Trophoblast cell (in vitro differentiated cells and primary cell): ENCODE measurements around the gene PAX3.
A peak's percentile ranks its signal among the peaks of the same experiment; 100 is the strongest.

Source experiments
- DNase-seq, 2 donors: peaks; one replicate each; pipeline ENCODE4 v3.0.0-alpha.2; 2016
- H2AFZ ChIP-seq: 2 replicates; pipeline ENCODE4 v1.6.1; 2013; ENCODE audit warnings: low read length, moderate library complexity, mild to moderate bottlenecking; ENCODE audit not compliant: insufficient read depth, poor library complexity
- H2AK5ac ChIP-seq: 2 replicates; pipeline ENCODE4 v1.6.1; 2013; ENCODE audit warnings: mild to moderate bottlenecking, low read length
- H2BK120ac ChIP-seq: 2 replicates; pipeline ENCODE4 v1.6.1; 2013; ENCODE audit warnings: low read length, mild to moderate bottlenecking, moderate library complexity; ENCODE audit not compliant: insufficient read depth, poor library complexity
- H2BK12ac ChIP-seq: 2 replicates; pipeline ENCODE4 v1.6.1; 2013; ENCODE audit warnings: mild to moderate bottlenecking, low read length, moderate library complexity
- H2BK5ac ChIP-seq: 2 replicates; pipeline ENCODE4 v1.6.1; 2013; ENCODE audit warnings: low read length, low read depth, moderate library complexity, mild to moderate bottlenecking; ENCODE audit not compliant: poor library complexity
- H3K14ac ChIP-seq: 2 replicates; pipeline ENCODE4 v1.6.1; 2013; ENCODE audit warnings: mild to moderate bottlenecking, low read length
- H3K18ac ChIP-seq: 2 replicates; pipeline ENCODE4 v1.6.1; 2013; ENCODE audit warnings: mild to moderate bottlenecking, low read length
- H3K23ac ChIP-seq: 2 replicates; pipeline ENCODE4 v1.6.1; 2013; ENCODE audit warnings: low read length
- H3K27ac ChIP-seq: 2 replicates; pipeline ENCODE4 v1.5.1; 2013; ENCODE audit warnings: low read depth, mild to moderate bottlenecking, inconsistent platforms, low read length, moderate library complexity
- H3K27me3 ChIP-seq: 2 replicates; pipeline ENCODE4 v1.6.1; 2013; ENCODE audit warnings: inconsistent platforms, mild to moderate bottlenecking, low read length, moderate library complexity; ENCODE audit not compliant: insufficient read depth
- H3K36me3 ChIP-seq, 2 experiments: 1 replicate in 1 of 2; 2 replicates in 1 of 2; pipeline ENCODE4 v1.6.1; 2013; ENCODE audit warnings: low read length in 2 of 2, mild to moderate bottlenecking in 2 of 2, moderate library complexity in 1 of 2; ENCODE audit not compliant: insufficient read depth in 2 of 2, control insufficient read depth in 1 of 2
- H3K4ac ChIP-seq: 2 replicates; pipeline ENCODE4 v1.6.1; 2013; ENCODE audit warnings: low read depth, mild to moderate bottlenecking, low read length, moderate library complexity
- H3K4me1 ChIP-seq, 2 experiments: 1 replicate in 1 of 2; 2 replicates in 1 of 2; pipeline ENCODE4 v1.6.1; 2013; ENCODE audit warnings: low read length in 2 of 2, mild to moderate bottlenecking in 2 of 2, moderate library complexity in 1 of 2; ENCODE audit not compliant: insufficient read depth in 2 of 2, control insufficient read depth in 1 of 2
- H3K4me2 ChIP-seq: 2 replicates; pipeline ENCODE4 v1.6.1; 2013; ENCODE audit warnings: inconsistent platforms, mild to moderate bottlenecking, low read length, moderate library complexity
- H3K4me3 ChIP-seq: 2 replicates; pipeline ENCODE4 v1.5.1; 2013; ENCODE audit warnings: mild to moderate bottlenecking, low read depth, low read length, inconsistent platforms
- H3K79me1 ChIP-seq: one replicate; pipeline ENCODE4 v1.6.1; 2013; ENCODE audit warnings: low read length
- H3K79me2 ChIP-seq: 2 replicates; pipeline ENCODE4 v1.6.1; 2013; ENCODE audit warnings: low read length, mild to moderate bottlenecking; ENCODE audit not compliant: control insufficient read depth, insufficient read depth, poor library complexity
- H3K9ac ChIP-seq: 2 replicates; pipeline ENCODE4 v1.6.1; 2013; ENCODE audit warnings: mild to moderate bottlenecking, low read length
- H3K9me3 ChIP-seq: 2 replicates; pipeline ENCODE4 v1.6.1; 2013; ENCODE audit warnings: low read depth, mild to moderate bottlenecking, control low read depth, inconsistent platforms, low read length; ENCODE audit not compliant: insufficient read depth
- H4K12ac ChIP-seq: 2 replicates; pipeline ENCODE4 v1.6.1; 2013; ENCODE audit warnings: low read depth, mild to moderate bottlenecking, low read length, moderate library complexity
- H4K8ac ChIP-seq: 2 replicates; pipeline ENCODE4 v1.6.1; 2013; ENCODE audit warnings: low read depth, mild to moderate bottlenecking, low read length, moderate library complexity
- H4K91ac ChIP-seq: one replicate; pipeline ENCODE4 v1.6.1; 2013; ENCODE audit warnings: low read depth, mild to moderate bottlenecking, low read length, moderate library complexity
- WGBS: extraction: QIAGEN DNeasy Blood & Tissue Kit; methylation state at CpG from one replicate; pipeline ENCODE4 v1.1.7; 2013; ENCODE audit warnings: missing lambda C conversion rate; ENCODE audit not compliant: insufficient read length, insufficient coverage; ENCODE audit errors: extremely low coverage; 5-methylcytosine and 5-hydroxymethylcytosine counted together

Gene PAX3

DNA sequence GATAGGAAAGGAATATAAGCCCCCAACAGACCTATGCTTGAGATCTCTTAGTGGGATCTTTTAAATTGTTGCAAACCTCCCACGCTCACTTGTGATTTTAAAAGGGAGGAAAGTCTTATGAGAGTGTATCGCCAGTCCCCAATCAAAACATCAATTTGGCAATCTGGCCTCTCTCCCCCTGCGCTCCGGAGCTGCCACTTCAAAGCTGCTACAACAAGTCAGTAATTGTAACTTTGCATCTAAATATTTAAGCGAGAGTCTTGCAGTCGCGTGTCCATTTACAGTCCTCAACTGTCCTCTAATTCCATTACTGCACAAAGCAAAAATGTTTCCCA, 8.4 kb downstream of the PAX3 start:
- H2BK120ac ChIP-seq: no peak overlapping the region
- H3K4me3 ChIP-seq: no peak overlapping the region
- no peak overlapping the region for H3K27ac ChIP-seq
- no peaks in the 10 kb centered on the region for H3K79me1 ChIP-seq
- H2BK5ac ChIP-seq: no peak overlapping the region
- H3K14ac ChIP-seq: no peak overlapping the region
- no CpG with 5 or more reads among the region's 7 CpGs for WGBS
- H2BK12ac ChIP-seq: no peak overlapping the region
- no peak overlapping the region for H3K4ac ChIP-seq
- no peak overlapping the region for H2AFZ ChIP-seq
- H3K4me1 ChIP-seq: peaks cover 0 to 3% of the 10 kb centered on the region in 2 experiments
- no peak overlapping the region for H3K18ac ChIP-seq
- H4K12ac ChIP-seq: no peak overlapping the region
- no peak overlapping the region for H3K9ac ChIP-seq
- peaks cover 5% of the 10 kb centered on the region for H3K9me3 ChIP-seq
- no peak for DNase-seq
- H3K23ac ChIP-seq: no peak overlapping the region
- H3K4me2 ChIP-seq: peak overlapping the region; percentile 56
- no peak overlapping the region for H4K91ac ChIP-seq
- no peaks in the 10 kb centered on the region for H3K79me2 ChIP-seq
- no peak overlapping the region for H4K8ac ChIP-seq
- peaks cover 67% of the 10 kb centered on the region for H3K27me3 ChIP-seq
- no peak overlapping the region for H2AK5ac ChIP-seq
- no peaks in the 10 kb centered on the region for H3K36me3 ChIP-seq

DNA sequence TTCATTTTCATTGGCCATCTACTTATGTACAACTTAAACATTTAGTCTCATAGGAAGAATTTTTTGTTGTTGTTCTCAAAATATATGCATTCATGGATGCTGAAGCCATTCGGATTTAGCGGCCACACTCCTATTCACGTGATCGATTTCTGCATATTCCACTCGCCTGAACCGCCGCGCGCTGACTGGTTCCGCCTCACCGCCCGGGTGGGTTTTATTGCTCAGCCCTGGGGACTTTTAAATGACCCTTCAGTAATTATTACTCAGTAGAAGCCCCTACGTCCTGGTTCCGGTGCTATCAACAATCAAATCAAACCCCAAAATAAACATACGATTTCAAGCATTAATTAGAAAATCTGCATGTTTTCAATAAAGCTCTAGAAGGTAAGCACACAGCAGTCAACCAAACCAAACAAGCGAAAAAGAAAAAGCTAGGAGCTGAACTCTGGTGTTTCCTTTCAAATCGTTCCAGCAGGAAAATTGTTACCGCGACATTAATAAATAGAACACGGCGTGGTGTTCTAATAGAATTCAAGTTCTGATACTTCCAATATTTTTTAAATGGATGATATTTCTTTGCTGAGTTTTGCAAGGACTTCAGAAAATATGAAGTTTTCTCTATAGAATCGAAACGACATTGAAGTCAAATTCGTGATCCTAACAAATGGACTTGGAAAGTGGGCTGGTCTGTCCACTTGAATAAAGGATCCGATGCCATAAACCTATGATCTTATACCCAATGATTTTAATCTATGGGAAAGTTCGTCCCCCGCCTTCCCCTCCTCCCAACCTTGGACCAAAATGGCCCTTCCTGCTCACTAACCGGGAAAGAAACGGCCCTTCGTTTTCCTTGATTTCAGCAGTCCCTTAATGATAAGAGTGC, 9.3 kb downstream of the PAX3 start:
- Histone ChIP-seq H2BK5ac (no peak overlapping the region), H2AFZ (no peak overlapping the region), H4K12ac (no peak overlapping the region), H3K14ac (no peak overlapping the region), H3K27ac (no peak overlapping the region), H2BK120ac (no peak overlapping the region), H3K9me3 (peaks cover 2% of the 10 kb centered on the region), H3K79me2 (no peaks in the 10 kb centered on the region), H3K4me2 (no peak overlapping the region), H2AK5ac (no peak overlapping the region), H3K36me3 (no peaks in the 10 kb centered on the region), H3K23ac (no peak overlapping the region), H4K8ac (no peak overlapping the region), H2BK12ac (no peak overlapping the region), H3K18ac (no peak overlapping the region), H3K4me1 (peaks cover 1 to 3% of the 10 kb centered on the region in 2 experiments), H3K9ac (no peak overlapping the region), H3K79me1 (no peaks in the 10 kb centered on the region), H3K4ac (no peak overlapping the region), H3K27me3 (peaks cover 60% of the 10 kb centered on the region), H3K4me3 (no peak overlapping the region), H4K91ac (no peak overlapping the region)
- DNase-seq: no peak
- WGBS: no CpG with 5 or more reads among the region's 30 CpGs

DNA sequence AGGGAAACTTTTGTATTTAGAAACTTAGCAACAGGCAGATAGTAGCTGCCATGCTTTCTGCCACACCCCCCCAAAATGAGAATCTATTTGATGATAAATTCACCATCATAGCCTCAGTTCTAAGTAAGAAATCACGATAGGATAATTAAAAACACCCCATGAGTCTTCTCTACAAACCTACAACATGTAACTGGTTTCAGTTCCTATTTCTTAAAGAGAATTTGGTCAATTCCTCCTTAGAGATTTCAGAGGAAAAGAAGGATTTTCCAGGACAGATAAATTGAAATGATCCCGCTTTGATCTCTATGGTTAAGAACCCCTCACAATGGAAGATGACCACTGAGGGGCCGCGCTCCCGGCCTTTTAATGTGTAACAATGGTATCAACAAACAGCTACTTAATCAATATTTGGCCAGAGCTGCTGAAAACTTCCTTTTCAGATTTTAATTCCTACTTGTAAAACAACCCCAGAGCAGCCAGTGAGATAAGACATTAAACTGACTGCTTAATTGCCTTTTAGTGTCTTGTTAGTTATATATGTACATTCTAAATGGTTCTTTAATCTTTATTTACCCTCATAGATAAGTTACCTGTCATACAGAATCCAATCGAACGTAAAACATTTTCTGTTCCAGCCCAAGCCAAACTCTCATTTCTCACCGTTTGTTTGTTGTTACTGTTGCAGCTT, 10.1 kb downstream of the PAX3 start:
- H3K14ac ChIP-seq: no peak overlapping the region
- no peak overlapping the region for H3K23ac ChIP-seq
- H2BK12ac ChIP-seq: no peak overlapping the region
- H3K4me3 ChIP-seq: no peak overlapping the region
- H4K12ac ChIP-seq: no peak overlapping the region
- no peak overlapping the region for H2AK5ac ChIP-seq
- DNase-seq: no peak
- no peak overlapping the region for H3K4me2 ChIP-seq
- peaks cover 52% of the 10 kb centered on the region for H3K27me3 ChIP-seq
- H3K18ac ChIP-seq: no peak overlapping the region
- H3K9ac ChIP-seq: no peak overlapping the region
- no peak overlapping the region for H3K4ac ChIP-seq
- no peak overlapping the region for H2BK120ac ChIP-seq
- no peak overlapping the region for H4K8ac ChIP-seq
- H3K79me2 ChIP-seq: no peaks in the 10 kb centered on the region
- no peak overlapping the region for H2BK5ac ChIP-seq
- peaks cover 2% of the 10 kb centered on the region for H3K9me3 ChIP-seq
- no peak overlapping the region for H4K91ac ChIP-seq
- H3K27ac ChIP-seq: no peak overlapping the region
- H3K79me1 ChIP-seq: no peaks in the 10 kb centered on the region
- peaks cover 2 to 3% of the 10 kb centered on the region in 2 experiments for H3K4me1 ChIP-seq
- no peaks in the 10 kb centered on the region for H3K36me3 ChIP-seq
- no CpG with 5 or more reads among the region's 8 CpGs for WGBS
- no peak overlapping the region for H2AFZ ChIP-seq

DNA sequence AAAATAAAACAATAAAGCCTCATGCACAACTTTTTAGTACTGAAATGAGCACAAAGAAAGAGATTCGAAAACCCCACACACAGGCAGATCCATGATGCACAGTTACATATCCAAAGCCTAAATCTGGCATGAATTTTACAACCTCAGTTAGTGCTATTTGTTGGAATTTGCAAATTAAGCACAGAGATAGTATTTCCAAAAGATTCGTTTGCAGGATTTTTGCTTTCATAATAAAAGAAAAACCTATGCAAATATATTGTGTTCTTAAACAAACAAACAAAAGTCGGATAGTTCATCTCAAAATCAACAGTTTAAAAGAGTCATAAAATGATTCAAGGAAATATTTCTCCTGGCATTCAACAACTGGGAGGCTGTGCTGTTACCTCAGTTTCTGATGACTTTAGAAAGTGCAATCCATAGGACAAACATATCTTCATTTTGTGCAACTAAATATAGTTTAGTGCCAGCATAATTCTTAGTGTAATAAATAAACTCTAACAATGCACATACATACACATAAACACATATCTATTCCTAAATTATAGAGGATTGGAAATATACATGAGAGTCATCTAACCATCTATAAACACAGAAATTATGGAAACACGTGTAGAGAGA, 10.8 kb downstream of the PAX3 start:
- WGBS: no CpG with 5 or more reads among the region's 4 CpGs
- no peak overlapping the region for H3K4ac ChIP-seq

More for the DNA sequence above, 10.8 kb downstream of the PAX3 start:
- no peak overlapping the region for H2AK5ac ChIP-seq
- H3K4me2 ChIP-seq: no peak overlapping the region
- no peaks in the 10 kb centered on the region for H3K79me2 ChIP-seq
- no peak overlapping the region for H3K18ac ChIP-seq
- H4K8ac ChIP-seq: no peak overlapping the region
- H4K12ac ChIP-seq: no peak overlapping the region
- H2BK120ac ChIP-seq: no peak overlapping the region
- H3K79me1 ChIP-seq: no peaks in the 10 kb centered on the region
- peaks cover 2 to 3% of the 10 kb centered on the region in 2 experiments for H3K4me1 ChIP-seq
- no peak overlapping the region for H2BK12ac ChIP-seq
- no peak overlapping the region for H3K14ac ChIP-seq
- H3K27ac ChIP-seq: no peak overlapping the region
- no peak overlapping the region for H4K91ac ChIP-seq
- peaks cover 2% of the 10 kb centered on the region for H3K9me3 ChIP-seq
- H3K27me3 ChIP-seq: peaks cover 45% of the 10 kb centered on the region
- H3K9ac ChIP-seq: no peak overlapping the region
- H3K23ac ChIP-seq: no peak overlapping the region
- no peak overlapping the region for H3K4me3 ChIP-seq
- H3K36me3 ChIP-seq: no peaks in the 10 kb centered on the region
- no peak overlapping the region for H2BK5ac ChIP-seq
- H2AFZ ChIP-seq: no peak overlapping the region
- no peak for DNase-seq
